Epidermal melanocyte (primary cell): ENCODE measurements around the gene RBM47.

Source experiments
- DNase-seq: peaks from one replicate; pipeline ENCODE4 v3.0.0; 2011; ENCODE audit warnings: low spot score; ENCODE audit not compliant: insufficient read length

RBM47 gene

GRCh38 chr4:40587826-40588225 lies 41.8 kb downstream of the RBM47 start:
- DNase-seq: no peak

GRCh38 chr4:40587351-40587750 lies 42.3 kb downstream of the RBM47 start:
- no peak for DNase-seq

- no peak for DNase-seq
These were observed 42.9 kb downstream of the RBM47 start for GRCh38 chr4:40586729-40587128.

- DNase-seq: no peak
These were observed 43.6 kb downstream of the RBM47 start for GRCh38 chr4:40586034-40586433.

- no peak for DNase-seq
These were observed 44.4 kb downstream of the RBM47 start for GRCh38 chr4:40585201-40585799.

- DNase-seq: no peak
These were observed 45.0 kb downstream of the RBM47 start for GRCh38 chr4:40584517-40585141.

GRCh38 chr4:40583850-40584439 lies 45.7 kb downstream of the RBM47 start:
- no peak for DNase-seq

- no peak for DNase-seq
These were observed 47.3 kb downstream of the RBM47 start for GRCh38 chr4:40582413-40582812.

GRCh38 chr4:40581254-40582140 lies 48.2 kb downstream of the RBM47 start:
- no peak for DNase-seq

GRCh38 chr4:40579983-40580382 lies 49.7 kb downstream of the RBM47 start:
- no peak for DNase-seq

- no peak for DNase-seq
These were observed 51.9 kb downstream of the RBM47 start for GRCh38 chr4:40577588-40578253.

GRCh38 chr4:40576651-40577480 lies 52.8 kb downstream of the RBM47 start:
- DNase-seq: no peak

GRCh38 chr4:40575846-40576245 lies 53.8 kb downstream of the RBM47 start:
- no peak for DNase-seq

GRCh38 chr4:40573593-40574311 lies 55.9 kb downstream of the RBM47 start:
- no peak for DNase-seq

- DNase-seq: no peak
These were observed 56.9 kb downstream of the RBM47 start for GRCh38 chr4:40572692-40573310.

- DNase-seq: no peak
These were observed 58.5 kb downstream of the RBM47 start for GRCh38 chr4:40571208-40571607.

- DNase-seq: no peak
These were observed 59.2 kb downstream of the RBM47 start for GRCh38 chr4:40570348-40571077.

- DNase-seq: no peak
These were observed 64.7 kb downstream of the RBM47 start for GRCh38 chr4:40564815-40565483.
